K562 (cell line): ENCODE measurements around the gene NHSL2. TPM values are rescaled to one million over a fixed set of nuclear protein-coding genes. Genes with fewer than 3 reads are reported as not detected.

Source experiments
- ATAC-seq: fragments of 200-7000 bp; cut with Tn5 transposase; 3 replicates; pipeline ENCODE4 v1.9.1; 2020; ENCODE audit warnings: moderate library complexity
- BruUV-seq: library from RNA; stranded (reverse); fragments of 400-500 nt; replicated peaks from 2 replicates; lab custom pipeline; 2021; lab: Mats Ljungman, UMichigan
- CTCF ChIA-PET: fragments of 300-600 bp; formaldehyde crosslinking; extraction: SDS; loops from one replicate; lab custom pipeline; 2021; ENCODE audit warnings: low intra/inter-chr PET ratio; lab: Yijun Ruan, JAX
- POLR2A ChIA-PET: fragments of 300-600, 350-650 bp; sonication (Branson Sonifier 250); formaldehyde crosslinking; extraction: SDS; loops from one replicate; lab custom pipeline; 2021; ENCODE audit warnings: antibody characterized with exemption, inconsistent platforms; lab: Yijun Ruan, JAX
- DNase-seq, 4 experiments: peaks; one replicate each; pipeline versions ENCODE4 v3.0.0 to v3.0.0-alpha.2; 2011 to 2018; ENCODE audit warnings: low spot score in 3 of 4, mixed read lengths in 3 of 4; ENCODE audit errors: extremely low read depth in 1 of 4
- FAIRE-seq: peaks from 2 replicates; lab custom pipeline; 2011; peaks lifted over from hg19 to GRCh38; lab: Jason Lieb, UNC
- H2AFZ ChIP-seq: 2 replicates; pipeline ENCODE4 v1.6.0; 2011; ENCODE audit warnings: low read depth, low read length, control low read depth, inconsistent platforms
- H3K27ac ChIP-seq: fragments of 200-600 bp; 3 replicates; pipeline ENCODE4 v1.8.0; 2011; ENCODE audit warnings: low read depth, mild to moderate bottlenecking, control low read depth, inconsistent platforms, low read length, moderate library complexity, mixed read lengths; ENCODE audit errors: extremely low read depth
- H3K27me3 ChIP-seq, 2 experiments: fragments of 300-600 bp in 1 of 2; 2 replicates in 1 of 2; 3 replicates in 1 of 2; pipeline versions ENCODE4 v1.6.0 to v1.8.0; 2011; ENCODE audit warnings: inconsistent platforms in 2 of 2, low read length in 2 of 2, mild to moderate bottlenecking in 1 of 2, mixed read lengths in 1 of 2, moderate library complexity in 1 of 2; ENCODE audit not compliant: control insufficient read depth in 2 of 2, insufficient read depth in 2 of 2
- H3K36me3 ChIP-seq: fragments of 300-600 bp; 3 replicates; pipeline ENCODE4 v1.8.0; 2011; ENCODE audit warnings: mild to moderate bottlenecking, low read length, inconsistent platforms; ENCODE audit not compliant: control insufficient read depth, insufficient read depth
- H3K4me1 ChIP-seq, 2 experiments: fragments of 200-600 bp in 1 of 2; replicated peaks in 1 of 2; 2 replicates in 1 of 2; 3 replicates in 1 of 2; pipeline versions ENCODE4 v1.5.1 to v1.8.0; 2011; ENCODE audit warnings: inconsistent platforms in 2 of 2, low read length in 2 of 2, mild to moderate bottlenecking in 1 of 2, mixed read lengths in 1 of 2, moderate library complexity in 1 of 2; ENCODE audit not compliant: control insufficient read depth in 2 of 2, insufficient read depth in 2 of 2
- H3K4me2 ChIP-seq: 2 replicates; pipeline ENCODE4 v1.6.1; 2011; ENCODE audit warnings: low read length, control low read depth, inconsistent platforms, mixed read lengths; ENCODE audit not compliant: insufficient read depth
- H3K4me3 ChIP-seq: fragments of 200-600 bp; sonication (generic), shearing (Covaris generic); 2 replicates; pipeline ENCODE4 v1.5.1; 2016; ENCODE audit warnings: control low read depth, inconsistent platforms
- H3K79me2 ChIP-seq: fragments of 200-600 bp; 3 replicates; pipeline ENCODE4 v1.8.0; 2011; ENCODE audit warnings: low read length, inconsistent platforms; ENCODE audit not compliant: control insufficient read depth, insufficient read depth
- H3K9ac ChIP-seq, 2 experiments: 2 replicates each; pipeline versions ENCODE4 v1.6.0 to v1.6.1; 2011; ENCODE audit warnings: low read depth in 2 of 2, low read length in 2 of 2, control low read depth in 1 of 2, inconsistent platforms in 1 of 2, mild to moderate bottlenecking in 1 of 2, mixed read lengths in 1 of 2; ENCODE audit not compliant: insufficient read depth in 1 of 2
- H3K9me1 ChIP-seq: one replicate; pipeline ENCODE4 v1.6.0; 2011; ENCODE audit warnings: inconsistent platforms, mild to moderate bottlenecking, low read length, moderate library complexity; ENCODE audit not compliant: control insufficient read depth, insufficient read depth
- H3K9me3 ChIP-seq: replicated peaks from 2 replicates; pipeline ENCODE4 v1.5.1; 2011; ENCODE audit warnings: low read depth, low read length, inconsistent platforms; ENCODE audit not compliant: control insufficient read depth, insufficient read depth
- H4K20me1 ChIP-seq: replicated peaks from 2 replicates; pipeline ENCODE4 v1.6.1; 2011; ENCODE audit warnings: low read length, inconsistent platforms, mixed read lengths; ENCODE audit not compliant: control insufficient read depth, insufficient read depth
- GATAD2B ChIP-seq: fragments of 450-650 bp; IDR thresholded peaks from 2 replicates; pipeline ENCODE4 v1.6.1; 2017; ENCODE audit warnings: mild to moderate bottlenecking, borderline replicate concordance
- HDAC1 ChIP-seq, 2 experiments: fragments of 450-650 bp; IDR thresholded peaks; 2 replicates each; pipeline ENCODE4 v1.6.1; 2016 to 2017; ENCODE audit warnings: inconsistent platforms in 1 of 2, mild to moderate bottlenecking in 1 of 2, moderate library complexity in 1 of 2
- HDAC8 ChIP-seq: fragments of 450-650 bp; IDR thresholded peaks from 2 replicates; pipeline ENCODE4 v1.6.1; 2016; ENCODE audit warnings: mild to moderate bottlenecking, missing genetic modification characterization, moderate library complexity, missing compliant biosample characterization
- KDM5B ChIP-seq: fragments of 200-600 bp; sonication (generic); IDR thresholded peaks from 2 replicates; pipeline ENCODE4 v1.6.1; 2012; ENCODE audit warnings: low read depth, mild to moderate bottlenecking, moderate library complexity, low read length, control low read depth, inconsistent platforms; ENCODE audit not compliant: insufficient replicate concordance
- KLF10 ChIP-seq: fragments of 250-450 bp; sonication (Bioruptor Pico); IDR thresholded peaks from 2 replicates; pipeline ENCODE4 v1.6.1; 2021; ENCODE audit warnings: matching md5 sums
- MAFF ChIP-seq: IDR thresholded peaks from 2 replicates; pipeline ENCODE4 v1.6.1; 2012; ENCODE audit warnings: low read length, improper control_type of control experiment
- MBD2 ChIP-seq: sonication (generic); IDR thresholded peaks from 2 replicates; pipeline ENCODE4 v1.6.1; 2016; ENCODE audit warnings: low read depth, borderline replicate concordance
- MXD1 ChIP-seq: fragments of 250-450 bp; sonication (Bioruptor Pico); IDR thresholded peaks from 2 replicates; pipeline ENCODE4 v1.8.0; 2021; ENCODE audit warnings: borderline replicate concordance, mild to moderate bottlenecking, moderate library complexity; ENCODE audit not compliant: poor library complexity, severe bottlenecking
- PRPF4 ChIP-seq: fragments of 200-400 bp; formaldehyde crosslinking; IDR thresholded peaks from one replicate; pipeline ENCODE4 v1.6.1; 2017; ENCODE audit warnings: low read length, low read depth, mild to moderate bottlenecking; ENCODE audit not compliant: insufficient read depth, poor library complexity, severe bottlenecking
- RAD21 ChIP-seq, 2 experiments: fragments of 250-450 bp in 1 of 2; fragments of 450-650 bp in 1 of 2; sonication (Bioruptor Pico) in 1 of 2; formaldehyde crosslinking in 1 of 2; IDR thresholded peaks in 1 of 2; conservative IDR thresholded peaks in 1 of 2; 2 replicates each; pipeline versions ENCODE4 v1.4.0 to v1.8.0; 2020 to 2022; ENCODE audit warnings: mild to moderate bottlenecking in 2 of 2, moderate library complexity in 1 of 2
- RB1 ChIP-seq: fragments of 450-650 bp; IDR thresholded peaks from 2 replicates; pipeline ENCODE4 v1.6.1; 2017; ENCODE audit warnings: low read depth, mild to moderate bottlenecking
- RFX1 ChIP-seq: fragments of 450-650 bp; IDR thresholded peaks from 2 replicates; pipeline ENCODE4 v1.6.1; 2016; ENCODE audit warnings: mild to moderate bottlenecking, moderate library complexity
- ZBTB2 ChIP-seq: fragments of 450-650 bp; IDR thresholded peaks from 2 replicates; pipeline ENCODE4 v1.6.1; 2016; ENCODE audit warnings: antibody characterized with exemption
- ZBTB8A ChIP-seq: fragments of 450-650 bp; IDR thresholded peaks from 2 replicates; pipeline ENCODE4 v1.6.1; 2018; ENCODE audit warnings: mild to moderate bottlenecking, moderate library complexity; ENCODE audit not compliant: partially characterized antibody
- ZC3H4 ChIP-seq: sonication (generic); formaldehyde crosslinking; IDR thresholded peaks from 2 replicates; pipeline ENCODE4 v1.9.0; 2021; ENCODE audit warnings: missing genetic modification reagents, borderline replicate concordance
- ZNF12 ChIP-seq: sonication (generic); formaldehyde crosslinking; IDR thresholded peaks from 2 replicates; pipeline ENCODE4 v1.4.0; 2020; ENCODE audit warnings: mild to moderate bottlenecking, missing genetic modification reagents
- ZNF282 ChIP-seq: sonication (generic); formaldehyde crosslinking; IDR thresholded peaks from 2 replicates; pipeline ENCODE4 v1.8.1; 2023; ENCODE audit warnings: missing genetic modification reagents
- WGBS: fragments of 100-300 bp; shearing (Covaris generic); methylation state at CpG from one replicate; pipeline ENCODE4 v1.1.6; 2016; ENCODE audit warnings: low coverage, mixed read lengths; ENCODE audit not compliant: insufficient coverage; ENCODE audit errors: missing lambda C conversion rate; 5-methylcytosine and 5-hydroxymethylcytosine counted together
- in situ Hi-C: fragments of 300-500 bp; cut with MboI; formaldehyde crosslinking; loops from 4 replicates; pipeline ENCODE4 v1.15.0; 2018; ENCODE audit warnings: inconsistent platforms, mixed read lengths
- intact Hi-C: fragments of 100-400 bp; cut with micrococcal nuclease; formaldehyde crosslinking; loops from 2 replicates; pipeline ENCODE4 v1.14.2; 2022
- polyA plus RNA-seq, 8 experiments: library from polyadenylated mRNA; depleted of rRNA in 4 of 8; stranded (reverse) in 5 of 8; unstranded in 3 of 8; fragments of >200 nt; fragmentation: Nextera tagmentation in 2 of 8; fragmentation: Illumina TruSeq in 1 of 8; extraction: Ambion mirVana in 2 of 8; extraction: Trizol in 1 of 8; gene quantifications; 2 replicates each; pipeline versions ENCODE4 v1.2.1 to v1.2.3, GENCODE V29; 2011 to 2014; ENCODE audit warnings: inconsistent platforms in 1 of 8, missing spikeins in 1 of 8
- total RNA-seq, 7 experiments: library from RNA; depleted of rRNA in 6 of 7; stranded (reverse); fragments of >200 nt in 6 of 7; fragmentation: Illumina TruSeq in 2 of 7; extraction: Trizol in 2 of 7; gene quantifications; 2 replicates each; pipeline versions ENCODE4 v1.2.1 to v1.2.3, GENCODE V29; 2011 to 2021; ENCODE audit warnings: low replicate concordance in 1 of 7
- TF ChIP-seq, protein P1 (sequence below): IDR thresholded peaks from 2 replicates; pipeline ENCODE4 v1.6.1; 2014; ENCODE audit warnings: antibody characterized with exemption

The NHSL2 gene
- total and polyA plus RNA-seq, 9 of the 15 experiments (the other 6 are each of a cell fraction or from before 2014, with no cell fraction given) = 0.02 TPM; not detected in 8

DNA sequence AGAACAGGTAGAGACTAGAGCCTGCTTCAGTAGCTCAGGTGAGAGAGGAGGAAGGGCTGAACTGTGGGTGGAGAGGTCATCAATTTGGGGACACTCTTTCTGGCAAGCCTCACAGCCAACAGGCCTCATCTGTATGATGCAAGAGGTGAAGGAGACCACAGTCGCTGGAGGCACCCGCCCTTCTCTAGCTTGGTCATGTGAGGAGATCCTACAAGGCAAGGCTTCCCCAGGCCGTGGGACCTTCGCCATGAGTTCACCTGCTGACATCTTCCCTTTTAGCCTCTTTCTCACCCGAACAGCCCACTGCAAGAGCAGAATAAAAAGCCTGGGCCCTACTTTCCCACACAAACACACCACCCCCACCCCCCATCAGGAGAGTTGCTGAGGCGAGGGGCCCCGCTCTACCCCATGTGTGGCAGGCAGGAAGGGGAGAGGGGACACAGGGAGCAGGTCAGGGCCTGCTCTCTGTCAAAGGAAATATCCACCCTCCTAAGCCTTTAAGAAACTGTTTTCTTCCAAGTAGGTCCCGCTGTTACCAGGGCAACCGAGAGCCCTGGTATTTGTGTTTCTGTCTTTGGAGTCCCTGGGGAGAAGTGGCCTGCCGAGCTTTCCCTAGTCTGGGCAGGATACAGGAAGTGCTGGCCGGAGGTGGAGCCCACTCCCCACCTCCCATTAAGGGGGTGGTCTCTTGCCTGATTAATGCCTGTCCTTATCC, 213.0 kb downstream of the NHSL2 start:
- intact Hi-C loops (no loop called here), in situ Hi-C loops (no loop called here)
- CTCF ChIA-PET = no interaction called here
- Histone ChIP-seq H3K9me3 (no peaks in the 10 kb centered on the region), H3K79me2 (no peaks in the 10 kb centered on the region), H2AFZ (no peak overlapping the region), H3K9ac (no peak overlapping the region), H3K36me3 (no peaks in the 10 kb centered on the region), H3K9me1 (no peaks in the 10 kb centered on the region), H3K27me3 (peaks cover 0 to 9% of the 10 kb centered on the region in 2 experiments; a peak in 1 of 5 replicates), H3K4me3 (no peak overlapping the region), H3K27ac (no peak overlapping the region), H3K4me1 (no peaks in the 10 kb centered on the region), H3K4me2 (no peak overlapping the region), H4K20me1 (peaks cover 3% of the 10 kb centered on the region; the same call in 1 of the 2 replicates)
- BruUV-seq = no TSS peak
- DNase-seq (no peak), FAIRE-seq (no peak), ATAC-seq (0 out of 3 replicates have a peak, but pooled peaks have one; percentile 28)
- 14% methylated on average over 11 of the region's 11 CpGs for WGBS
- POLR2A ChIA-PET = no interaction called here
- TF ChIP-seq ZBTB8A (no peak), HDAC1 (IDR thresholded peaks at IDR 0.05) (no peak), ZC3H4 (no peak), ZNF12 (CRISPR knock-in tag) (no peak), KLF10 (CRISPR knock-in tag) (no peak), MXD1 (CRISPR knock-in tag) (no peak), HDAC8 (tag) (no peak), RB1 (no peak), MBD2 (no peak), GATAD2B (no peak), RFX1 (peak; percentile 53), PRPF4 (no peak), ZNF282 (CRISPR knock-in tag) (no peak), RAD21 (CRISPR knock-in tag; conservative IDR thresholded peaks at IDR 0.05 in 1 of 2, IDR thresholded peaks at IDR 0.05 in 1 of 2) (no peak), ZBTB2 (no peak), KDM5B (no peak), MAFF (no peak)
- TF ChIP-seq, protein P1, sequence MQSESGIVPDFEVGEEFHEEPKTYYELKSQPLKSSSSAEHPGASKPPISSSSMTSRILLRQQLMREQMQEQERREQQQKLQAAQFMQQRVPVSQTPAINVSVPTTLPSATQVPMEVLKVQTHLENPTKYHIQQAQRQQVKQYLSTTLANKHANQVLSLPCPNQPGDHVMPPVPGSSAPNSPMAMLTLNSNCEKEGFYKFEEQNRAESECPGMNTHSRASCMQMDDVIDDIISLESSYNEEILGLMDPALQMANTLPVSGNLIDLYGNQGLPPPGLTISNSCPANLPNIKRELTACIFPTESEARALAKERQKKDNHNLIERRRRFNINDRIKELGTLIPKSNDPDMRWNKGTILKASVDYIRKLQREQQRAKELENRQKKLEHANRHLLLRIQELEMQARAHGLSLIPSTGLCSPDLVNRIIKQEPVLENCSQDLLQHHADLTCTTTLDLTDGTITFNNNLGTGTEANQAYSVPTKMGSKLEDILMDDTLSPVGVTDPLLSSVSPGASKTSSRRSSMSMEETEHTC = no peak
